Suprapubic skin (tissue), 4 donors: Measurements from ENCODE around the gene CDS2. TPM values are rescaled to one million over a fixed set of nuclear protein-coding genes. Genes with fewer than 3 reads are reported as not detected.

Experiments used
- DNase-seq, 2 donors: peaks; one replicate each; pipeline ENCODE4 v3.0.0-alpha.2; 2019; ENCODE audit warnings: low spot score in 2 of 2
- H3K27ac ChIP-seq: fragments of 200-600 bp; sonication (generic); one replicate; pipeline ENCODE4 v1.5.1; 2019
- H3K27me3 ChIP-seq: fragments of 200-600 bp; sonication (generic); one replicate; pipeline ENCODE4 v1.5.1; 2019
- H3K36me3 ChIP-seq: fragments of 200-600 bp; sonication (generic); one replicate; pipeline ENCODE4 v1.5.1; 2019
- H3K4me1 ChIP-seq: fragments of 200-600 bp; sonication (generic); one replicate; pipeline ENCODE4 v1.5.1; 2019
- H3K4me3 ChIP-seq: fragments of 200-600 bp; sonication (generic); one replicate; pipeline ENCODE4 v1.5.1; 2019; ENCODE audit warnings: mild to moderate bottlenecking
- H3K9me3 ChIP-seq: fragments of 200-600 bp; sonication (generic); one replicate; pipeline ENCODE4 v1.5.1; 2019
- CTCF ChIP-seq, 2 donors: fragments of 200-600 bp in 1 of 2; fragments of 450-650 bp in 1 of 2; sonication (generic) in 1 of 2; IDR thresholded peaks; one replicate each; pipeline ENCODE4 v1.5.1; 2016 to 2019; ENCODE audit warnings: antibody characterized with exemption in 2 of 2, mild to moderate bottlenecking in 1 of 2, moderate library complexity in 1 of 2
- EP300 ChIP-seq: sonication (generic); formaldehyde crosslinking; IDR thresholded peaks from one replicate; pipeline ENCODE4 v1.6.1; 2017; ENCODE audit warnings: antibody characterized with exemption
- POLR2A ChIP-seq, 2 donors: fragments of 450-650 bp; IDR thresholded peaks; one replicate each; pipeline ENCODE4 v1.6.1; 2017; ENCODE audit warnings: antibody characterized with exemption in 2 of 2, mild to moderate bottlenecking in 2 of 2, moderate library complexity in 2 of 2
- POLR2AphosphoS5 ChIP-seq, 3 donors: sonication (generic); formaldehyde crosslinking; IDR thresholded peaks; one replicate each; pipeline ENCODE4 v1.6.1; 2017; ENCODE audit warnings: antibody characterized with exemption in 3 of 3
- WGBS: methylation state at CpG from one replicate; pipeline ENCODE4 v1.1.5; 2018; 5-methylcytosine and 5-hydroxymethylcytosine counted together
- total RNA-seq, 4 donors: library from RNA; depleted of rRNA; stranded (reverse); fragments of >200 nt; gene quantifications; one replicate each; pipeline ENCODE4 v1.1.0, GENCODE V29; 2016

CDS2 gene
- total RNA-seq, 4 donors from 2014 or later, result 12.3 to 30.3 (median 22.6) TPM

- peaks cover 7% of the 10 kb centered on the region for H3K4me1 ChIP-seq
- H3K27me3 ChIP-seq, result no peaks in the 10 kb centered on the region
- WGBS, result 94% methylated on average over 3 of the region's 4 CpGs
- no peak overlapping the region for H3K4me3 ChIP-seq
- TF ChIP-seq POLR2AphosphoS5 (IDR thresholded peaks at IDR 0.05) (no peak), EP300 (no peak), POLR2A (IDR thresholded peaks at IDR 0.05) (no peak), CTCF (IDR thresholded peaks at IDR 0.05) (no peak)
- H3K27ac ChIP-seq, result no peak overlapping the region
- DNase-seq, result no peak
- H3K9me3 ChIP-seq, result no peaks in the 10 kb centered on the region
- peaks cover 30% of the 10 kb centered on the region for H3K36me3 ChIP-seq
Measured at GRCh38 chr20:5196149-5196548, 69.3 kb downstream of the CDS2 start.

- no peak for DNase-seq
- 86% methylated on average over 11 of the region's 11 CpGs for WGBS
- no peaks in the 10 kb centered on the region for H3K9me3 ChIP-seq
- H3K4me3 ChIP-seq, result no peak overlapping the region
- TF ChIP-seq EP300 (no peak), POLR2AphosphoS5 (IDR thresholded peaks at IDR 0.05) (no peak), CTCF (IDR thresholded peaks at IDR 0.05) (no peak), POLR2A (IDR thresholded peaks at IDR 0.05) (no peak)
- no peaks in the 10 kb centered on the region for H3K4me1 ChIP-seq
- no peak overlapping the region for H3K27ac ChIP-seq
- H3K27me3 ChIP-seq, result no peaks in the 10 kb centered on the region
- peaks cover 30% of the 10 kb centered on the region for H3K36me3 ChIP-seq
Measured at GRCh38 chr20:5197270-5197827, 70.5 kb downstream of the CDS2 start.

GRCh38 chr20:5197847-5198650, 71.2 kb downstream of the CDS2 start:
- peaks cover 30% of the 10 kb centered on the region for H3K36me3 ChIP-seq
- 78% methylated on average over 10 of the region's 10 CpGs for WGBS
- H3K4me1 ChIP-seq, result no peaks in the 10 kb centered on the region
- no peak overlapping the region for H3K27ac ChIP-seq
- no peak for DNase-seq
- no peaks in the 10 kb centered on the region for H3K9me3 ChIP-seq
- H3K4me3 ChIP-seq, result no peak overlapping the region
- TF ChIP-seq POLR2A (IDR thresholded peaks at IDR 0.05) (no peak), POLR2AphosphoS5 (IDR thresholded peaks at IDR 0.05) (no peak), EP300 (no peak), CTCF (IDR thresholded peaks at IDR 0.05) (no peak)
- H3K27me3 ChIP-seq, result no peaks in the 10 kb centered on the region

- WGBS, result 85% methylated on average over 8 of the region's 8 CpGs
- TF ChIP-seq CTCF (IDR thresholded peaks at IDR 0.05), result no peak
- TF ChIP-seq POLR2AphosphoS5 (IDR thresholded peaks at IDR 0.05), result no peak
- TF ChIP-seq POLR2A (IDR thresholded peaks at IDR 0.05), result no peak
- no peak for TF ChIP-seq EP300
- H3K36me3 ChIP-seq, result peaks cover 28% of the 10 kb centered on the region
- H3K4me1 ChIP-seq, result no peaks in the 10 kb centered on the region
- no peaks in the 10 kb centered on the region for H3K9me3 ChIP-seq
- H3K4me3 ChIP-seq, result no peak overlapping the region
- DNase-seq, result no peak
- H3K27me3 ChIP-seq, result no peaks in the 10 kb centered on the region
- H3K27ac ChIP-seq, result no peak overlapping the region
Measured at GRCh38 chr20:5198651-5198924, 71.8 kb downstream of the CDS2 start.

- peaks cover 4% of the 10 kb centered on the region for H3K36me3 ChIP-seq
- no peak overlapping the region for H3K27ac ChIP-seq
- DNase-seq, result no peak
- H3K9me3 ChIP-seq, result no peaks in the 10 kb centered on the region
- no peaks in the 10 kb centered on the region for H3K27me3 ChIP-seq
- TF ChIP-seq EP300, result no peak
- no peak overlapping the region for H3K4me3 ChIP-seq
- peaks cover 2% of the 10 kb centered on the region for H3K4me1 ChIP-seq
- WGBS, result 89% methylated on average over 4 of the region's 4 CpGs
Measured at GRCh38 chr20:5203380-5203779, 76.6 kb downstream of the CDS2 start.
